Activated CD8-positive, alpha-beta memory T cell treated with anti-CD3 and anti-CD28 coated beads, Interleukin-2, amount 50 U/mL, for 4 hours (primary cell): ENCODE measurements around the gene ANKRD23.
"Not testable (repeated sequence)": the region's sequence is repeated elsewhere in the genome, so short reads cannot be mapped to it uniquely, and the experiment has no call there.

Experiments
- DNase-seq: peaks from one replicate; pipeline ENCODE4 v3.0.0-alpha.2; 2020

ANKRD23 gene

DNA sequence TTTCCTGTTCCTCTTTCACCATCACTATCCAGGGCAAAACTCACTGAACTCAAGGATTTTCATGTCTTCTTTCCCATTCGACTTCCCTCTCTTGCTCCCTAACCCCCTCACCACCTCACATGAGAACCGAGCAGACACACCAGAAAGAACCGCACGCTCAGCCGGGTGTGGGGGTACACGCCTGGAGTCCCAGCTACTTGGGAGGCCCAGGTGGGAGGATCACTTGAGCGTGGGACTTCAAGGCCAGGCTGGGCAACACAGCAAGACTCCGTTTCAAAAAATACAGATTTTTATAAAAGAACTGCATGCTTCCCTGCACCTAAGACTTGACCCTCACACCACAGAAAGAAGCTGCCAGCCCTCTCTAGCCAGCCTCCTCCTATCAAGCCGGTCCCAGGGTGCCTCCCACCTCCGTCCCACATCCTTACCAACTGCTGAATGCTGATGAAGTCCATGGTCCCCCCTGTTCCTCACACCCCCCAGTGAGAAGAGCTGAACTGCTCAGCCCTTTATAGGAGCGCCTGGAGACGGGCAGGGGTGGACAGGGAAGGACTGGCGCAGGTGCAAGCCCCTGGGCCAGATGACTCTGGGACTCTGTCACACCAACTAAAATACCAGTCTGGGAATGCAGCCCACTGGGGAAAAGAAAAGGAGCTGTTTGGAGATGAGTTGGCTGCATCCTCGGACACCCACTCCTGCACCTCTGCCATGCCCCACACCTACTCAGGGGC lies at the start of gene ANKRD23:
ANKRD23 (minus strand) TSS at position 484 of the 731 bp plus-strand sequence; CDS start at position 455, 29 bp downstream.
- no peak for DNase-seq

DNA sequence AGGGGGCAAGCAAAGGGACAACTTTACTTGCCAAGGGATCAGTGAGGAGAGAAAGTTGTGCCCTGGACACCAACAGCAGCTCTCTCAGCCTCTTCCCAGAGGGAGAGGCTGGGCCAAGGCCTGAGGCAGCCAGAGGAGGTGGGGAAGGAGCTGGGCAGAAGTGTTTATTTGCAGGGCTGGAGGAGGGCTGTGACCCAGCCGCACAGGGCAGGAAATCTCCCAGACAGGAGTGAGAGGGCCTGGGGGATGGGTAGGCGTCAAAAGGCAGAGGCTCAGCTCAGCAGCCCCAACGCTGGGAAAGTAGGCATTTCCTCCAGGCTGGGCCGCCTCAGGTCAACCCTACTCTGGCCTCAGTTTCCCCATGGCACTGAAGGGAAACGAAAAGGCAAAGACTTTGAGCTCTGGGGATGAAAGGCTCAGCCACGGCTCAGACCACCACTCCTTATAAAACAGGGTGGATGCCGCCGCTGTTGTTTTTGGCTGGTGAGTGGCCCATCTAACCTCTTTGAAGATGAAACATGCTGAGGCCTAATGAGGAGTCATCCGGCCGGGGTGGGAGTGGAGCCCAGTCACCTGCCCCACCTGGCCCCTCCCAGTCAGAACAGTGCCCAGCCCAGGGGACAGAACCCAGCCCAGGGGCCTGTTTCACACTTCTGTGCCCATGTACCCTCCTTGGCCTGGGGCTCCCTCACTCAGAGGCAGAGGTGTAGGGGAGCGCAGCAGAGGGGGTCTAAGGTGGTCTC lies 47.9 kb upstream of the ANKRD23 start:
- no peak for DNase-seq

DNA sequence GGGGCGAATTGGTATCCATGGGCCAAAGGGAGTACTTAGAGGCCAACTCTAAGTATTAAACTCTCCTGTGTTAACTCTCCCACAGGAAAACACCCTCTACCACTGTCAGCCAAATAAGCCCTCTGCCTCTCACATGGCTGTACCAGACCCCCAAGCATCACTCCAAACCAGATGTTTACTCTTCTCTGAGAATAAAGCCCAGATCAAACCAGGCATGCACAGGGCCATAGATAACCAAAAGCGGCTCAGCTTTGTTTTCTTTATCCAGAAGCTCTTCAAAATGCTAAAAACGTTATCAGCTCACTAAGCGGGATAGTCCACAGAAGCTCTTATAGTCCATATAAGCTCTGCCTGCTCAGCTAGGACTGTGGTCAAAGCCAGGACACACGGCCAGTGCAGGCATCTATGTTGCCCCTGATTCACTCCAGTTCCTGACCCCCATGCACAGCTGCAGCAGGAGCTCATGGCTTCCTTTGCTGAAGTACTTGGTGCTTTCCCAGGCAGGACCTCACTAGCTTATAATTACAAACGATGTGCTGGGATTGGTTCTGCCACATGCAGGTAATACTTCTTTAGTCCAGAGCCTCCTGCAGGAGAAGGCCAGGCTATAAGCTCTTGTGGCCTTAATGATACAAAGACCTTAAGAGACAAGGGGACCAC lies 47.0 kb upstream of the ANKRD23 start:
- no peak for DNase-seq

DNA sequence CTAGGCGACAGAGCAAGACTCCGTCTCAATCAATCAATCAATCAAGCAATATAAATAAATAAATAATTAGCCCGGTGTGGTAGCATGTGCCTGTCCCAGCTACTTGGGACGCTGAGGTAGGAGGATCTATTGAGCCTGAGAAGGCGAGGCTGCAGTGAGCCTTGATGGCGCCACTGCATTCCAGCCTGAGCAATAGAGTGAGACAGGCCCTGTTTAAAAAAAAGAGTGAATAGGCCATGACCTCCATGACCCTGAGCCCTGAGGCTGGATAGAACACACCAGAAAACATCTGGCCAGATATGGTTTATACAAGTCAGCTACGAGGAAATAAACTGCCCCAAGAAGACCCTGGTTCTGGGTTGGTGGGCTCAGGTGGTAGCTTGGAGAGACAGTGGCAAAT lies 46.4 kb upstream of the ANKRD23 start:
- DNase-seq: no peak

DNA sequence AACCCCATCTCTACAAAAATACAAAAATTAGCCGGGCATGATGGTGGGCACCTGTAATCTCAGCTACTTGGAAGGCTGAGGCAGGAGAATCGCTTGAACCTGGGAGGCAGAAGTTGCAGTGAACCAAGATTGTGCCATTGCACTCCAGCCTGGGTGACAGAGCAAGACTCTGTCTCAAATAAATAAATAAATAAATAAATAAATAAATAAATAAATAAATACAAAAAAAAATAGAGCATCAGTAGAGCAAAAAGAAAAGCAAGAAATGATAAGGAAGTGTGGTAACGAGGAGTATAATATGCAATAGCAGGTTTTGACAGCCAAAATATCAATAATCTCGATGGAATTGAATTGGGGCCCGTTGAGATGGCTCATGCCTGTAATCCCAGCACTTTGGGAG lies 45.7 kb upstream of the ANKRD23 start:
- not testable (repeated sequence) for DNase-seq

DNA sequence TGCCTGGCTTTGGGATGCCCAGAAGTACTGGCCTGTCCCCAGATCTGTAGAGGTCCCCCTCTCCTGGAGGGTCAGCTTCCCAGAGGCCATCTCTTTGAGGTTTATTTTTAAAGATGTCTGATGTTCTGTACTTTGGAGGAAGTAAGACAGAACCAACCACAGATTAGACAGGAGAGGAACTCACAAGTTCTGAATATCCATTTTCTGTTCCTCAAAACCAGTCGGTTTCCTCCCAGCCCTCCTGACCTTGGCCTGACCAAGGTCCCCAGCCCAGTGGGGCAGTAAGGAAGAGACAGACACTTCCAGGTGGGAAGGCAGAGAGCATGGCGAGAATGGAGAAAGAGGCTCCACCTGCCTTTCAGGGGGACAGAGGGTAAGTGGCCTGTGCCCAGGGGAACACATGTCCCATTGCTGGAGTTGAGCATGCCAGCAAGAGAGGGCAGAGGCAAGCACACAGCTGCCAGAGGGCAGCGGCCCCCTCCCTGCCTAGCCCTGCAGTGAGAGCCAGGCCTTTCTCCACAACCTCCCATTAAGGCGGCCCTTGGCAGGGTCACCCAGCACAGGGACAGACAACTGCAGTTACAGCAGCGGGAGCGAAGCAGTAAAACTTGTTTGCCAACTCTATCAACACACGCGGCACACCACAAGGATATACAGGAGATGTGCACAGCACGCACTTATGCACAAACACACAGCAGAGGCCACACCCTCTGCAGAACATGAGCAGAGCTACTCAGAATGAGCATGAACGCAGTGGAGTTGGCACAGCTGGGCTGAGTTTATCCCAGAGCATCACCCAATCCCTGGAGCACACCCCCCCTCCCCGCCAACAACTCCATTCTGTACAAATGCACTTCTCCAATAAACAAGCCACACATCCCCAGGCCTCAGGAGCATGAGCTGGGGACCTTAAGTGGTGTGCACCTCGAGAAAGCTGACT lies 44.5 kb upstream of the ANKRD23 start:
- no peak for DNase-seq

DNA sequence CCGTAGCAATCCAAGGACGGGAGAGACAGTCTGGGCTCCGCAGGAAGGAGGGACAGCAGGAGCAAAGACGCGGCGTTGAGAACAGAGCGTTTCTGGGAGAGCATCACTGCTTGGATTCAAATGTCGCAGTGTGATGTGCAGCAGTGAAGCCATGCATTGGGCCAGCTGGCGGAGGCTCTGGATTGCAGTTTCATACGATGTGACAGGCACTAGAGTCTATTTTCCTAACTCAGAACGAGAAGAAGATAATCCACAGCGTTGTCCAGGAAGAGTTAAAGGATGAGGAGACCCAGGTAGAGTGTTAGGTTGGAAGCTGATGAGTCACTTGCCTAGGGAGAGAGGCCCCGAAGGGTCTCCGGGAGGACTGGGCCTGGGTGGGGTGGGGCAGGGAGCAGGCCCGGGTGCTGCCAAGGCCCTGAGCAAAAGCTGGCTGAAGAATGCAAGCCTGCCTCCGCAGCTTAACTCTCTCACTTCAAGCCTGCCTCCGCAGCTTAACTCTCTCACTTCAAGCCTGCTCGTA lies 43.7 kb upstream of the ANKRD23 start:
- DNase-seq: no peak

DNA sequence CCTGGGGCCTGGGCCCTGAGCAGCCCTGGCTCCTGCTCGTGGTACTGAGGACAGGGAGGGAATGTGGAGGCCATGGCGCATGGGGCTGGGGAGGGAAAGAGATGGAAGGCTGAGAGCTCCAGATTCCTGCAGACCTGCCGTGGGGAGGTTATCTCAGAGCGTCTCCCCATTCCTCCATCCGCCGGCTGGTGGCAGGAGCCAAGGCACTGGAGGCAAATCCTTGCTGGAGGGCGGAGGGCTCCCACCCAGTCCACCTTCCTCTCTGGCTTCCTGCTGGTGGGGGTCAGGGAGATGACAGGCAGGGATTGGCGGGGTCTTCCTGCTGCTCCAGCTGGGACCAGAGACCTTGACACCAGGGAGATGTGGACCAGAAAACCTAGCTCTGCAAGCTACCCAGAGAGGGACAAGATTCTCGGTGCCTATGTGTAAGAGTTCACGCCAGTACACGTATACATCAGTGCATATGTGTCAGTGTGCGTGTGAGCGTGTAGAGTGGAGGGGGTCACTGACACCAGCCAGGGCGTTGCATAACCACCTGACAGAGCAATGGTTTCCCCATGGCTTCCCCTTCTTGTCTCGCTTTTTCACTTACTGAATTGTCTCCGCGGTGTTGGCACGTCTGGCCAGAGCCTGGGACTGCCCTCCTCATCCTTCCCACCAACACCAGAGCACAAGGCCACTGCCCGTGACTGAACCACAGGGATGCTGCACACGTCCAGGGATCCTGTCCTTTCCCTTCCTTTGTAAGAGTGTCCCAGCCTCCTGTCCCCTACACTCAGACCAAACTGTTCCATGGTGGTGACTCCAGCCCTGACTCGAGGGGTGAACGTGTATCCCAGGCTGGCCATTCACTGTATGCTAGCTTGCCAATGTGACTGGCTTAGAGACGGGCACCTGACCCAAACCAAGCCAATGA lies 41.9 kb upstream of the ANKRD23 start:
- DNase-seq: no peak

DNA sequence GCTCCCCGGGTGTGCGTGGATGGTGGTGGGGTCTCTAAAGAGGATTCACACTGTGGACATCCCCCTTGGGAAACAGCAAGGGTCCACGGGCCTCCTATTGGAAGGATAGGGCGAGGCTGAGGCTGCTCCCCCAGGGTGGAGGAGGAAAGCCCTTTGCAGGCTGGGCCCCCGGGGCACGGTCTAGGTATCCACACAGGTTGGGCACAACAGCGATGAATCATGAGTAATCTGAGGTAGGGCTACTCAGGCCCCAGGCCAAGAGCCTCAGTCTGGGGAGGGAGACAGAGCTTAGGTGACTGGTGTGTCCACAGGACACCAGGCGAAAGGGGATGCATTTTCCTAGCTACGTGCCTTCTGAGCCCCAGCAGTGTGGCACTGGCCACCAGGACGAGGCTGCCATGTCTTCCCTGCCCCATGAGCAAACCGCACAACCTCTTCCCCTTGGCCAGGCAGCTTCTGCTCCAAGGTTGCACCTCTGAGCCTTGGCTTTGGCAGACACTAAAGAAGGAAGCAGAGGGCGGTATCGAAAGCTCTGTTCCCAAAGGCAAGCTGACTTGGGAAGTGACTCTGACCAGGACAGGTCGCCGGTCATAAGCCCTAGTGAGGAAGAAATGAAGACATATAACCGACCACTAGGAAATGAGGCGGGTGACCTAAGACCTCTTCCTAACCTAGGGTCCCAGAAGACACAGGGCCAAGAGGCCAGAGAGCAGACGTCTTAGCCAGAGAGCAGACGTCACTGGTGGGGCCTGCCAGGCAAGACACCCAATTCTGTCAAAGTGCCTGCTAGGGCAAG lies 40.7 kb upstream of the ANKRD23 start:
- DNase-seq: no peak

DNA sequence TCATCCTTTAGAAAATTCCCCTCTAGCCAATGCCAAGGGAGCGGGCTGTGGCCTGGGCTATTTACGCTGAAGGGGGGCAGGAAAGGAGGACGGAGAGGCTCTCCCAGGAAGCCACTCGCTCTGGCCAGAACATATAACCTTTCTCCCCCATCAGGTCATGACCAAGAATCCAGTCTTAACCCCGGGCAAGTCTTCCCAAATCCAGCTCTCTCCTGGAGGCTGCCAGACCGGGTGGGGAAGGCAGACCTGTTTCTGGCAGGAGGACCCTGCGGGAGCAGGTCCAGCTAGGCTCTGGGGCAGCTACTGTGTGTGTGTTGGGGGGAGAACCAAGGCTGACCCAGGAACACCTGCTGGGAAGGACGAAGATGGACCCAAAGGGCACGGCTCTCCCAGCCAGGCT lies 39.5 kb upstream of the ANKRD23 start:
- DNase-seq: no peak

DNA sequence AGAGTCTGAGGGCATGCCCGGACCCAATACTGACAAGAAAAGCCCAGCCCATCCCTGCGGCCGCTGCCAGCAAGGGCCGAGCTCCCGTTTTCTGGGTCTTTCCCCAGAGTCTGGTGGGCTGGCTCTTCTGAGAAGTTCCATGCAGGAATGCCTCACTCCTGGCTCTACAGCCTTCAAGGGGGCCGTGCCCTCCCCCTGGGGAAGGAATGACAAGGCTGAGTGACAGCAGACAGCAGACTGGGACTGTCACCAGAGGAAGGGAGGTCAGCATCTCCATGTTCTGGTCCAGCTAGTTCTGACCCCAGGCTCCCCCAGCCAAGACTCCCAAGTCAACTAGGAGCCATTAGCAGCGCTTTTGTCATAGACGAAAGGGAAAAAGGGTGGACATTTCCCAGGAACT lies 39.1 kb upstream of the ANKRD23 start:
- no peak for DNase-seq

DNA sequence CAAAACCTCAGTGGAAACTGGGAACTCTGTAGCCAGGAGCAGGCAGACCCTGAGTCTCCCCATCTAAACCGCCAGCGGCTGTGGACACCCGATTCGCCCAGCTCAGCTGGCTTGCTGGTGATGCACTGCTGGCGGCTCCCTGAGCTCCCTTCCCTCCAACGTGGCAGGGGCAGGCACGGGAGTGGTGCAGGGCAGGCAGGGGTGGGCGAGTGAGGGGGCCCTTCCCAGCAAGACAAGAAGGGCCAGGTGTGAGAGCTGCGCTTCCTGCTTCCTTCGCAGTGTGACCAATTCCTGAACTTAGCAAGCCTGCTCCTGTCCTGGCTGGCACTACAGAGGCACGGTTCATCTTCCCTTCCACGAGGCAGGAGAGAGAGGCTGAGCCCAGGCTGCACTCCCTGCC lies 38.4 kb upstream of the ANKRD23 start:
- no peak for DNase-seq

DNA sequence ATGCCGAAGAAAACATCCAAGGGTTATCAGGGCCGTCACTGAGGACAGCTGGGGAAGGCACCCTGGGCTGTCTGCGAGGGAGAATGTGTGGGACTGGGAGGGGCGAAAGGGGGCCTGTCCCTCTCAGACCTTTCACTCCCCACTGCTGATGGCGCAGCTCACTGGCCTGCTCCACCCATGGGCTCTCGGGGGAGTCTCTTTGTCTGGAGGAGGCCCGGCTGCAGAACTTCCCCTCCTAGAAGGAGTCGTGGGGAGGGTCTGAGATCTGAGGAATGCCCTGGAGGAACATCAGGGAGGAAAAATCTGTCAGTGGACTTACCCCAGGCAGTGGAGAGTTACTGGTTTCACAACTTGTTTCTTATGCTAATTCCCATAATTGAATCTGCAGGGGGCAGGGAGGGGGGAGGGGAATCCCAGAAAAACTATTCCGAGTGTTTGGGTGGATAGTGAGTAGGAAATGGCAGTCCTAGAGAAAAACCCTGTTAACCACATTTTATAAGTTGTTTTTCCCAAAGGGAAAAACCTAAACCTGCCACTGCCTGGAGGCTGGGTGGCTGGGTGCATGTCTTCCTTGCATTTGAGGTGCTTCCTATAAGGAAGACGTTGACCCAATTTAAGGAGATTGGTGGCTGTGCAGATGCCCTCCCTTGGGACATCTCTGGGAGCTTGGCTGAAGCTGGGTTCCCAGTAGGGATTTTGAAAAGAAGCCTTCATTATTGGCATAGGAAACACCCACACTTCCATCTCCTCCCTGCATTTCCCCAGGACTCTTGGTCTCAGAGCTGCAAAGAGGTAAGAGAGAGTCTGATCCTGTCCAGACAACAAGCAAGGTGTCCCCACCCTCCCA lies 37.8 kb upstream of the ANKRD23 start:
- DNase-seq: no peak

DNA sequence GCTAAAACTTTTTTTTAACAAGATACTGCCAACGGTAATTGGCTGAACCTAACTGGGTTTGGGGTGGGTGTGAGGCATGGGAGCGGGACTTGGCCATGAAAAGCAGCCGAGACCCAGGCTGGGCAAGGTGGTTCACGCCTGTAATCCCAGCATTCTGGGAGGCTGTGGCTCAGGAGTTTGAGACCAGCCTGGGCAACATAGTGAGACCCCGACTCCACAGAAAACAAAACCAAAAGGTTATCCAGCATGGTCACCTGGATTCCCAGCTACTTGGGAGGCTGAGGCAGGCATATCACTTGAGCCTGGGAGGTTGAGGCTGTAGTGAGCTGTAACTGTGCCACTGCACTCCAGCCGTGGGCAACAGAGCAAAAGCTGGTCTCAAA lies 37.1 kb upstream of the ANKRD23 start:
- DNase-seq: no peak

DNA sequence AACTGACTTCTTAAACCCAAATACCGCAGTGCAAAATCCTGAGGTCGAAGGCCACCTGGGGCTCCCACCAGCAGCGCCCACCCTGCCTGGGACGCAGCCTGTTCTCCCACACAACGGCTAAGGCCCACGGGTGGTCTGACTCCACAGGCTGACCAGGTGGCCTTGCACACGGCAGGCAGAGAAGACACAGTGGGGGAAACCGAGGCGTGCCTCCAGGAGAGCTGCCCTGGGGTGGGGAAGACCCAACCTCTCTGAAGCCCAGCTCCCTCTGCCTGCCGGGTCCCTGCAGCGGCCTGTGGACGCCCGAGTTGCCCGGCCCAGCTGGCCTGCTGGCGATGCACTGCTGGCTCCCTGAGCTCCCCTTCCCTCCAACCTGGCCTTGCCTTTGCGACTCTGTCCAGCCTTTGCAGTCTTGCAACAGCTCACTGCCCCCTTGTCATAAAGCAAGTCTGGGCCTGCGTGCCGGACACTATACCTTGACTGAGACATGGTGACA lies 35.8 kb upstream of the ANKRD23 start:
- no peak for DNase-seq

DNA sequence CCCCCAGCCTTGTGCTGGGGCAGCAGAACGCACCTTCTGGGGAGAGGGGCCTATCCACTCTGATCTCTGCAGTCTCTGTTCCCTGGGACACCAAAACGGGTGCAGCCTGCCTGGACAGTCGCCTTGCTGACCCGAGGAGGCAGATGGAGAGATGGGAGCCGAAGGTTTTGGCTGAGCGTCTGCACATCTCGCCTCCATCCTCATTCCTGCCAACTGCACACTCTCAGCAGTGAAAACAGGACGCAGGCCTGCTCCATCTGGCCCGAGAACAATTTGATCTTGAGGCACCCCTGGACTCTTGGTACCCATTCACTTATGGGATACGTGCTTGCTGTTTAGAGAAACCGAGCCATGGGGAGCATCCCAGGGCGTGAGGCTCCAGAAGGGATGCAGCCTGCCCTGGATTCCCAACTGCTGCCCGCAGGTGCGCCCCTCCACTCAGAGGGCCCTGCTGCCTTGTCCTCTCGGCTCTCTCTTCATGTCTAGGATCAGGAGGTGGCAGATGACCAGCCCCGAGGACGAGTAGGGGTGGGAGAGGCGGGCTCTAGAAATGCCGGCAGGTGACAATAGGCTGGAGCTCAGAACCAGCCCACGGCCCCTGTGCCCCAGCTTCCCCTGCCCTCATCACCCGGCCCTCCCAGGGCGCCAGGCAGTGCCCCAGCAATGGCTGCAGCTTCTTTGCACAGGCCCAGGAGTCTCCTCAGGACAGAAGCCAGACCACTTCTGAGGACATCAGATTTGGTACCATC lies 35.1 kb upstream of the ANKRD23 start:
- no peak for DNase-seq

DNA sequence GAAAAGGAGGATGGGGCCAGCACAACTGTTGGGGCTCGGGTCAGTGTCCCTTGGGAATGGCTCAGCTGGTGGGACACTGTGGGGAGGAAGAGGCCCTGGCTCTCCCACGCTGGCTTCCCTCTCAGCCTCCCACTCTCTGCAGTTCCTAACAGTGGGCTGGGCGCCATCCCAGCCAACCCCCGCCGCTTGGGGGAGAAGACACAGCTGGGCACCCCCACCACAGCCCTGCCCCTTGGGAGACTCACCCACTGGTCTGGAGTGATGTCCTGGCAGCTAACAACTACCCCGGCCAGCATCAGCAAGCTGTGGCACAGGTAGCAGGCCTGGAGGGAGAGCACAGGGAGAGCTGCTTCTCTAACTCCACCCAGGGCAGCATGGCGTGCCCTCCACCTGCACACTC lies 34.4 kb upstream of the ANKRD23 start:
- no peak for DNase-seq

DNA sequence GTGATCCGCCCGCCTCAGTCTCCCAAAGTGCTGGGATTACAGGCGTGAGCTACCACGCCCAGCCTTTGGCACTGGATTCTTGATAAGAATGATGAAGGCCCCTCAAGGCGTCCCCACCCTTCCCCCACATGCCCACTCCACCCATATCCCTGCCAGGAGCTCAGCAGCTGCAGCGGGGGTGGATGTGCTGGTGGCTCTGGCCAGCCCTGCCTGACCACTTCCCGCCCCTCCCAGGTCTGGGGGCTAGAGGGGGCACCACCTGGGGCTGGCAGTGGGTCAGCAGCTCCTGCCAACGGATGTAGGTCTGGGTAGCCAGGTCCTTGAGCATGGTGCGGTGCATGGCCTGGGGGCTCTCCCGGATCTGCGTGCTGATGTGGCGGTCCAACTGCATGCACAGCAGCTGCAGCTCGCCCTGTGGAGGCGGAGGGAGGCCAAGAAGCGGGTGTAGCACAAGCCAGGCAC lies 33.8 kb upstream of the ANKRD23 start:
- DNase-seq: no peak

DNA sequence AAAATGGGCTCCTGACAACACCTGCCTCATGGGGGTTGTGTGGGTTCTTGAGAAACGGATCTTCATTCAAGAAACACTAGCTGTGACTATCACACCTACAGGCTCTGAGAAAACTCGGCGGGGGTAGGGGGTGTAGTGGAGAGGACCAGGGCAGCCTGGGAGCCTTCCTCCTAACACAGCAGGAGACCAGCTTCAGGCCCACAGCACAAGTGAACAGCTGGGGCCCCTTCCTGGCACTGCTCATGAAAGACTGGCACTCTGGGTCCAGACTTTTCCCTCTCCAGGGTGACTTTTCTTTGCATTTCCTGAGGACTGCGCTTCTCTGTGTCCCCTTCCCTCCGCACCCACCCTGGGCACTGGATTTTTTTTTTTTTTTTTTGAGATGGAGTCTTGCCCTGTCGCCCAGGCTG lies 33.2 kb upstream of the ANKRD23 start:
- DNase-seq: no peak
